ENCODE measurements around the gene CAMK1G.

Gene CAMK1G

GRCh38 chr1:209609791-209610630 is 26.5 kb downstream of the CAMK1G start:
- no peak for DNase-seq (ENCODE audit: extremely low read depth, insufficient read length)

GRCh38 chr1:209610631-209610905 is 27.1 kb downstream of the CAMK1G start:
- H3K27me3 ChIP-seq (replicated peaks; ENCODE audit: control insufficient read depth, insufficient read depth, low read length) = peaks cover 3% of the 10 kb centered on the region; the same call in 1 of the 2 replicates
- no peak overlapping the region for H3K4me3 ChIP-seq (replicated peaks; ENCODE audit: low read depth, low read length)
- no peaks in the 10 kb centered on the region for H3K36me3 ChIP-seq (ENCODE audit: control insufficient read depth, insufficient read depth, low read length)
- no peak for TF ChIP-seq CTCF (IDR thresholded peaks at IDR 0.05; ENCODE audit: insufficient read depth, low read length, poor library complexity, severe bottlenecking)
- no peak for DNase-seq (ENCODE audit: extremely low read depth, insufficient read length)

More at GRCh38 chr1:209609791-209610630, 26.5 kb downstream of the CAMK1G start:
- Histone ChIP-seq H3K4me3 (replicated peaks; ENCODE audit: low read depth, low read length) (no peak overlapping the region), H3K27me3 (replicated peaks; ENCODE audit: control insufficient read depth, insufficient read depth, low read length) (peaks cover 3% of the 10 kb centered on the region; the same call in 1 of the 2 replicates), H3K36me3 (ENCODE audit: control insufficient read depth, insufficient read depth, low read length) (no peaks in the 10 kb centered on the region)
- TF ChIP-seq CTCF (IDR thresholded peaks at IDR 0.05; ENCODE audit: insufficient read depth, low read length, poor library complexity, severe bottlenecking) = no peak

GRCh38 chr1:209611771-209612570 is 28.5 kb downstream of the CAMK1G start:
- no peak for DNase-seq (ENCODE audit: extremely low read depth, insufficient read length)
- Histone ChIP-seq H3K36me3 (ENCODE audit: control insufficient read depth, insufficient read depth, low read length) (no peaks in the 10 kb centered on the region), H3K4me3 (replicated peaks; ENCODE audit: low read depth, low read length) (no peak overlapping the region), H3K27me3 (replicated peaks; ENCODE audit: control insufficient read depth, insufficient read depth, low read length) (peaks cover 3% of the 10 kb centered on the region; the same call in 1 of the 2 replicates)
- peak; percentile 13 for TF ChIP-seq CTCF (IDR thresholded peaks at IDR 0.05; ENCODE audit: insufficient read depth, low read length, poor library complexity, severe bottlenecking)

- peaks cover 3% of the 10 kb centered on the region; the same call in 1 of the 2 replicates for H3K27me3 ChIP-seq (replicated peaks; ENCODE audit: control insufficient read depth, insufficient read depth, low read length)
- no peak overlapping the region for H3K4me3 ChIP-seq (replicated peaks; ENCODE audit: low read depth, low read length)
- no peaks in the 10 kb centered on the region for H3K36me3 ChIP-seq (ENCODE audit: control insufficient read depth, insufficient read depth, low read length)
- no peak for DNase-seq (ENCODE audit: extremely low read depth, insufficient read length)
- no peak for TF ChIP-seq CTCF (IDR thresholded peaks at IDR 0.05; ENCODE audit: insufficient read depth, low read length, poor library complexity, severe bottlenecking)
Measured at GRCh38 chr1:209612646-209613399, 29.3 kb downstream of the CAMK1G start.

GRCh38 chr1:209613400-209614150 is 30.1 kb downstream of the CAMK1G start:
- H3K4me3 ChIP-seq (replicated peaks; ENCODE audit: low read depth, low read length) = no peak overlapping the region

More at GRCh38 chr1:209613400-209614150, 30.1 kb downstream of the CAMK1G start:
- peaks cover 3% of the 10 kb centered on the region; the same call in 1 of the 2 replicates for H3K27me3 ChIP-seq (replicated peaks; ENCODE audit: control insufficient read depth, insufficient read depth, low read length)
- TF ChIP-seq CTCF (IDR thresholded peaks at IDR 0.05; ENCODE audit: insufficient read depth, low read length, poor library complexity, severe bottlenecking) = no peak
- no peaks in the 10 kb centered on the region for H3K36me3 ChIP-seq (ENCODE audit: control insufficient read depth, insufficient read depth, low read length)
- no peak for DNase-seq (ENCODE audit: extremely low read depth, insufficient read length)

Measured in GM06990 (cell line).